Caco-2 (cell line): ENCODE results near the gene TVP23A. TPM values are rescaled to one million over a fixed set of nuclear protein-coding genes. Genes with fewer than 3 reads are reported as not detected.

Experiments used
- BruUV-seq: library from RNA; stranded (reverse); fragments of 400-500 nt; replicated peaks from 2 replicates; lab custom pipeline; 2021; lab: Mats Ljungman, UMichigan
- CTCF ChIA-PET: fragments of 300-600 bp; sonication (Branson Sonifier 250); formaldehyde crosslinking; loops from one replicate; lab custom pipeline; 2022; ENCODE audit warnings: antibody characterized with exemption; lab: Charles Lee
- POLR2A ChIA-PET: fragments of 300-600 bp; sonication (Branson Sonifier 250); formaldehyde crosslinking; loops from one replicate; lab custom pipeline; 2022; ENCODE audit warnings: antibody characterized with exemption; lab: Charles Lee
- DNase-seq, 2 experiments: peaks; one replicate each; pipeline versions ENCODE4 v3.0.0 to v3.0.0-alpha.2; 2020 to 2022
- H3K27me3 ChIP-seq: replicated peaks from 2 replicates; pipeline ENCODE4 v1.6.0; 2011; ENCODE audit warnings: low read length; ENCODE audit not compliant: control insufficient read depth, insufficient read depth
- H3K36me3 ChIP-seq: 2 replicates; pipeline ENCODE4 v1.5.1; 2011; ENCODE audit warnings: low read length; ENCODE audit not compliant: control insufficient read depth, insufficient read depth
- H3K4me1 ChIP-seq: fragments of 250-450 bp; sonication (Bioruptor Pico); 2 replicates; pipeline ENCODE4 v1.5.1; 2020; ENCODE audit warnings: mild to moderate bottlenecking
- H3K4me3 ChIP-seq: 2 replicates; pipeline ENCODE4 v1.5.1; 2011; ENCODE audit warnings: low read depth, mild to moderate bottlenecking, control low read depth, low read length
- H3K9me3 ChIP-seq: fragments of 250-450 bp; sonication (Bioruptor Pico); 2 replicates; pipeline ENCODE4 v1.5.1; 2020; ENCODE audit warnings: mild to moderate bottlenecking, moderate library complexity
- H3K27ac Mint-ChIP-seq: one replicate; pipeline ENCODE4 v1.8.0; 2022; ENCODE audit warnings: mixed read lengths; ENCODE audit not compliant: unreplicated experiment
- H3K27me3 Mint-ChIP-seq: one replicate; pipeline ENCODE4 v1.8.0; 2022; ENCODE audit warnings: mixed read lengths; ENCODE audit not compliant: insufficient read depth, unreplicated experiment
- H3K36me3 Mint-ChIP-seq: one replicate; pipeline ENCODE4 v1.8.0; 2022; ENCODE audit warnings: mild to moderate bottlenecking, mixed read lengths; ENCODE audit not compliant: insufficient read depth, unreplicated experiment
- H3K4me1 Mint-ChIP-seq: one replicate; pipeline ENCODE4 v1.8.0; 2022; ENCODE audit warnings: low read depth, mixed read lengths; ENCODE audit not compliant: unreplicated experiment
- H3K4me3 Mint-ChIP-seq: one replicate; pipeline ENCODE4 v1.8.0; 2022; ENCODE audit warnings: mild to moderate bottlenecking, moderate library complexity, mixed read lengths; ENCODE audit not compliant: unreplicated experiment
- H3K9me3 Mint-ChIP-seq: one replicate; pipeline ENCODE4 v1.8.0; 2022; ENCODE audit warnings: mixed read lengths; ENCODE audit not compliant: unreplicated experiment
- intact Hi-C: fragments of 100-400 bp; cut with micrococcal nuclease; formaldehyde crosslinking; loops from one replicate; pipeline ENCODE4 v1.10.0; 2022; ENCODE audit not compliant: unreplicated experiment
- total RNA-seq: library from RNA; stranded (reverse); gene quantifications from 2 replicates; pipeline ENCODE4 v1.2.3, GENCODE V29; 2022
- TF ChIP-seq, protein P1 (sequence below), 2 experiments: fragments of 200-600 bp in 1 of 2; IDR thresholded peaks; 1 replicate in 1 of 2; 2 replicates in 1 of 2; pipeline versions ENCODE4 v1.5.1 to v1.8.0; 2011 to 2022; ENCODE audit warnings: antibody characterized with exemption in 1 of 2, control low read depth in 1 of 2, inconsistent platforms in 1 of 2, low read depth in 1 of 2, low read length in 1 of 2, mild to moderate bottlenecking in 1 of 2, moderate library complexity in 1 of 2; ENCODE audit not compliant: insufficient read depth in 1 of 2, severe bottlenecking in 1 of 2, unreplicated experiment in 1 of 2

The TVP23A gene
- total RNA-seq, 1 experiment from 2014 or later = not detected

DNA sequence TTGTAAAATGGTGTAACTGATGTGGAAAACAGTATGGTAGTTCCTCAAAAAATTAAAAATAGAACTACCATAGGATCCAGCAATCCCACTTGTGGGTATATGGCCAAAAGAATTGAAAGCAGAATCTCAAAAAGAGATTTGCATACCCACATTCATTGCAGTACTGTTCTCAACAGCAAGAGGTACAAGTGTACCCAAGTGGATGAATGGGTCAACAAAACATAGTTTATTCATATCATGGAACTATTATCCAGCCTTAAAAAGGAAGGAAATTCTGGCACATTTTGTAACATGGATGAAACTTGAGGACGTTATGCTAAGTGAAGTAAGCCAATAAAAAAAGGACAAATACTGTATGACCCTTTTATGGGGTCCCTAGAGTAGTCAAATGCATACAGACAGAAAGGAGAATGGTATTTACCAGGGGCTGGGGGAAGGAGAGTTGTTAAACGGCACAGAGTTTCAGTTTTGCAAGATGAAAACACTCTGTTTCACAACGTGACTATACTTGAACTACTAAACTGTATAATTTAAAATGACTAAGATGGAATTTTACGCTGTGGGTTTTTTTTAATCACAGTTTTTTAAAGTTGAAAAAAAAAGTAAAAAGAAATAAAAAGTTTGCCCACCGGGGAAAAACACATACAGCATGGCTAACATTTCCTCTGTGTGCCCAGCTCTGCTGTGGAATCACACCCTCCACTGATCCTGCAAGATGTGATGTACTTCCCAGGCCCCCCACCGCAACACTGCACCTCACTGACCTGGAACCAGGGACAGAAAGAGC is 6.1 kb downstream of the TVP23A start:
- Histone ChIP-seq H3K4me1 (no peaks in the 10 kb centered on the region), H3K27me3 (no peaks in the 10 kb centered on the region), H3K9me3 (no peaks in the 10 kb centered on the region), H3K36me3 (no peaks in the 10 kb centered on the region), H3K4me3 (no peak overlapping the region)
- no peak overlapping the region for H3K27ac Mint-ChIP-seq
- no peaks in the 10 kb centered on the region for H3K9me3 Mint-ChIP-seq
- intact Hi-C loops = no loop called here
- no peaks in the 10 kb centered on the region for H3K4me1 Mint-ChIP-seq
- H3K4me3 Mint-ChIP-seq = no peak overlapping the region
- no peaks in the 10 kb centered on the region for H3K36me3 Mint-ChIP-seq
- BruUV-seq = no TSS peak
- TF ChIP-seq, protein P1, sequence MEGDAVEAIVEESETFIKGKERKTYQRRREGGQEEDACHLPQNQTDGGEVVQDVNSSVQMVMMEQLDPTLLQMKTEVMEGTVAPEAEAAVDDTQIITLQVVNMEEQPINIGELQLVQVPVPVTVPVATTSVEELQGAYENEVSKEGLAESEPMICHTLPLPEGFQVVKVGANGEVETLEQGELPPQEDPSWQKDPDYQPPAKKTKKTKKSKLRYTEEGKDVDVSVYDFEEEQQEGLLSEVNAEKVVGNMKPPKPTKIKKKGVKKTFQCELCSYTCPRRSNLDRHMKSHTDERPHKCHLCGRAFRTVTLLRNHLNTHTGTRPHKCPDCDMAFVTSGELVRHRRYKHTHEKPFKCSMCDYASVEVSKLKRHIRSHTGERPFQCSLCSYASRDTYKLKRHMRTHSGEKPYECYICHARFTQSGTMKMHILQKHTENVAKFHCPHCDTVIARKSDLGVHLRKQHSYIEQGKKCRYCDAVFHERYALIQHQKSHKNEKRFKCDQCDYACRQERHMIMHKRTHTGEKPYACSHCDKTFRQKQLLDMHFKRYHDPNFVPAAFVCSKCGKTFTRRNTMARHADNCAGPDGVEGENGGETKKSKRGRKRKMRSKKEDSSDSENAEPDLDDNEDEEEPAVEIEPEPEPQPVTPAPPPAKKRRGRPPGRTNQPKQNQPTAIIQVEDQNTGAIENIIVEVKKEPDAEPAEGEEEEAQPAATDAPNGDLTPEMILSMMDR (IDR thresholded peaks at IDR 0.05; ENCODE audit: insufficient read depth in 1 of 2, low read depth in 1 of 2, low read length in 1 of 2, severe bottlenecking in 1 of 2, unreplicated experiment in 1 of 2) = no peak
- POLR2A ChIA-PET = no interaction called here
- peaks cover 7% of the 10 kb centered on the region for H3K27me3 Mint-ChIP-seq
- CTCF ChIA-PET = no interaction called here
- no peak for DNase-seq

- Histone ChIP-seq H3K4me1 (no peaks in the 10 kb centered on the region), H3K27me3 (no peaks in the 10 kb centered on the region), H3K4me3 (no peak overlapping the region), H3K36me3 (no peaks in the 10 kb centered on the region), H3K9me3 (no peaks in the 10 kb centered on the region)
- Mint-ChIP-seq H3K27me3 (peaks cover 6% of the 10 kb centered on the region), H3K36me3 (no peaks in the 10 kb centered on the region), H3K27ac (no peak overlapping the region), H3K4me1 (no peaks in the 10 kb centered on the region), H3K4me3 (no peak overlapping the region), H3K9me3 (no peaks in the 10 kb centered on the region)
- intact Hi-C loops = no loop called here
- BruUV-seq = no TSS peak
- ChIA-PET CTCF (no interaction called here), POLR2A (no interaction called here)
- TF ChIP-seq, protein P1 (IDR thresholded peaks at IDR 0.05; ENCODE audit: insufficient read depth in 1 of 2, low read depth in 1 of 2, low read length in 1 of 2, severe bottlenecking in 1 of 2, unreplicated experiment in 1 of 2) = no peak
- no peak for DNase-seq
These were observed 8.9 kb downstream of the TVP23A start for GRCh38 chr16:10809706-10810105.

DNA sequence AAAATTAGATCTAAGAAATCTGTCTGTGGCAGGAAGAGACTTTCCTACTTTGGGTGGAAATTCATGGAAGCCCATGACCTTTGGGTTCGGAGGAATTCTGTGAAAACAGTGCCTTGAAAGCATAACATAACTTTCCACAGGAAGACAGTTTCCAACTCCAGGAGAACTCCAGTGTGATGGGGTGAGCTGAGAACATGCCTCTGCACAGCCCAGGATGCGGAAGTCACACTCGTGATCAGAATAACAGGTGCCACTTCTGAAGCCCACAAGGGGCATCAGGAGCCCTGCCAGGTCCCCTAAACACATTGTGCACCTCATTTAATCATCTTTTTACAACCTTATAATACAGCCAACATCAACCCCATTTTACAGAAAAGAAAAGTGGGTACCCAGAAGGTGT is 9.7 kb downstream of the TVP23A start:
- BruUV-seq = no TSS peak
- H3K27ac Mint-ChIP-seq = no peak overlapping the region
- H3K4me3 ChIP-seq = no peak overlapping the region
- TF ChIP-seq, protein P1 (IDR thresholded peaks at IDR 0.05; ENCODE audit: insufficient read depth in 1 of 2, low read depth in 1 of 2, low read length in 1 of 2, severe bottlenecking in 1 of 2, unreplicated experiment in 1 of 2) = no peak
- ChIA-PET POLR2A (no interaction called here), CTCF (no interaction called here)
- no peak for DNase-seq
- H3K4me1 Mint-ChIP-seq = no peaks in the 10 kb centered on the region
- no peaks in the 10 kb centered on the region for H3K27me3 ChIP-seq
- no peaks in the 10 kb centered on the region for H3K4me1 ChIP-seq
- H3K36me3 Mint-ChIP-seq = no peaks in the 10 kb centered on the region
- no peak overlapping the region for H3K4me3 Mint-ChIP-seq
- intact Hi-C loops = no loop called here
- no peaks in the 10 kb centered on the region for H3K36me3 ChIP-seq
- no peaks in the 10 kb centered on the region for H3K9me3 ChIP-seq
- H3K27me3 Mint-ChIP-seq = no peaks in the 10 kb centered on the region
- H3K9me3 Mint-ChIP-seq = no peaks in the 10 kb centered on the region
